CD4-positive, alpha-beta T cell (primary cell): ENCODE results near the gene KIF26B. TPM values are rescaled to one million over a fixed set of nuclear protein-coding genes. Genes with fewer than 3 reads are reported as not detected.

Source experiments
- ATAC-seq: fragments of 200-7000 bp; cut with Tn5 transposase; one replicate; pipeline ENCODE4 v1.10.0; 2022; ENCODE audit warnings: mild to moderate bottlenecking; ENCODE audit not compliant: poor library complexity
- CTCF ChIA-PET: fragments of 350-600 bp; sonication (Branson Sonifier 250); formaldehyde crosslinking; loops from one replicate; lab custom pipeline; 2021; ENCODE audit warnings: antibody characterized with exemption, inconsistent platforms; lab: Charles Lee
- POLR2A ChIA-PET: fragments of 350-600 bp; sonication (Branson Sonifier 250); formaldehyde crosslinking; loops from one replicate; lab custom pipeline; 2021; ENCODE audit warnings: antibody characterized with exemption, inconsistent platforms; lab: Charles Lee
- DNase-seq, 14 experiments: peaks; one replicate each; pipeline ENCODE4 v3.0.0-alpha.2; 2013 to 2020; ENCODE audit warnings: mixed read lengths in 2 of 14
- H3K27ac ChIP-seq, 2 donors: one replicate each; pipeline versions ENCODE4 v1.5.1 to v1.7.0; 2013; ENCODE audit warnings: low read length in 2 of 2, low read depth in 1 of 2, mild to moderate bottlenecking in 1 of 2
- H3K27me3 ChIP-seq, 2 experiments: 1 replicate in 1 of 2; 2 replicates in 1 of 2; pipeline versions ENCODE4 v1.6.1 to v1.7.0; 2013; ENCODE audit warnings: low read length in 2 of 2, control low read depth in 1 of 2, mild to moderate bottlenecking in 1 of 2, moderate library complexity in 1 of 2; ENCODE audit not compliant: insufficient read depth in 2 of 2, control insufficient read depth in 1 of 2
- H3K36me3 ChIP-seq: one replicate; pipeline ENCODE4 v1.6.1; 2013; ENCODE audit warnings: low read length, control low read depth; ENCODE audit not compliant: insufficient read depth
- H3K4me1 ChIP-seq: one replicate; pipeline ENCODE4 v1.6.1; 2013; ENCODE audit warnings: low read length, control low read depth; ENCODE audit not compliant: insufficient read depth
- H3K4me3 ChIP-seq: one replicate; pipeline ENCODE4 v1.5.1; 2013; ENCODE audit warnings: mild to moderate bottlenecking, low read length, moderate library complexity
- H3K9me3 ChIP-seq, 2 experiments: 1 replicate in 1 of 2; 2 replicates in 1 of 2; pipeline versions ENCODE4 v1.6.1 to v1.7.0; 2013; ENCODE audit warnings: low read length in 2 of 2, mild to moderate bottlenecking in 2 of 2, control low read depth in 1 of 2, moderate library complexity in 1 of 2; ENCODE audit not compliant: control insufficient read depth in 1 of 2, insufficient read depth in 1 of 2
- H3K27ac Mint-ChIP-seq: one replicate; pipeline ENCODE4 v1.8.0; 2020; ENCODE audit warnings: mixed read lengths
- H3K27me3 Mint-ChIP-seq: one replicate; pipeline ENCODE4 v1.8.0; 2021; ENCODE audit warnings: mixed read lengths
- H3K36me3 Mint-ChIP-seq: one replicate; pipeline ENCODE4 v1.8.0; 2021; ENCODE audit warnings: low read depth, mixed read lengths
- H3K4me1 Mint-ChIP-seq: one replicate; pipeline ENCODE4 v1.8.0; 2021; ENCODE audit warnings: low read depth, mixed read lengths
- H3K4me3 Mint-ChIP-seq: one replicate; pipeline ENCODE4 v1.8.0; 2020; ENCODE audit warnings: mild to moderate bottlenecking, mixed read lengths
- H3K9me3 Mint-ChIP-seq: one replicate; pipeline ENCODE4 v1.8.0; 2020; ENCODE audit warnings: mixed read lengths
- intact Hi-C, 2 experiments: fragments of 100-400 bp; cut with DNase I in 1 of 2; cut with micrococcal nuclease in 1 of 2; formaldehyde crosslinking; loops; one replicate each; pipeline versions ENCODE4 v1.15.1 to v1.9.0; 2023 to 2025; cut with DNase I, micrococcal nuclease
- total RNA-seq, 174 experiments: library from RNA in 2 of 174; stranded (reverse) in 2 of 174; gene quantifications; one replicate each; pipeline ENCODE4 v1.2.3 and lab custom pipeline; 2021 to 2026
- TF ChIP-seq, protein P1 (sequence below): fragments of 200-600 bp; IDR thresholded peaks from one replicate; pipeline ENCODE4 v1.8.0; 2022; ENCODE audit warnings: antibody characterized with exemption, mild to moderate bottlenecking

KIF26B gene
- total RNA-seq, 2 experiments from 2014 or later, result 0.03 TPM; not detected in 1

DNA sequence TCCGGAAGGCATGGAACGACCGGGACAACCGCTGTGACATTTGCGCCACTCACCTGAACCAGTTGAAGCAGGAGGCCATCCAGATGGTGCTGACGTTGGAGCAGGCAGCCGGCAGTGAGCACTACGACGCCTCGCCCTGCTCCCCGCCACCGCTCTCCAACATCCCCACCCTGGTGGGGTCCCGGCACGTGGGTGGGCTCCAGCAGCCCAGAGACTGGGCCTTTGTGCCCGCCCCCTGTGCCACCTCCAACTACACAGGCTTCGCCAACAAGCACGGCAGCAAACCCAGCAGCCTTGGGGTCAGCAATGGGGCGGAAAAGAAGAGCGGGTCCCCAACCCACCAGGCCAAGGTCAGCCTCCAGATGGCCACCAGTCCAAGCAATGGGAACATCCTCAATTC is 212.1 kb downstream of the KIF26B start:
- POLR2A ChIA-PET, result no interaction called here
- H3K36me3 Mint-ChIP-seq, result no peaks in the 10 kb centered on the region
- no peaks in the 10 kb centered on the region for H3K27me3 Mint-ChIP-seq
- TF ChIP-seq, protein P1, sequence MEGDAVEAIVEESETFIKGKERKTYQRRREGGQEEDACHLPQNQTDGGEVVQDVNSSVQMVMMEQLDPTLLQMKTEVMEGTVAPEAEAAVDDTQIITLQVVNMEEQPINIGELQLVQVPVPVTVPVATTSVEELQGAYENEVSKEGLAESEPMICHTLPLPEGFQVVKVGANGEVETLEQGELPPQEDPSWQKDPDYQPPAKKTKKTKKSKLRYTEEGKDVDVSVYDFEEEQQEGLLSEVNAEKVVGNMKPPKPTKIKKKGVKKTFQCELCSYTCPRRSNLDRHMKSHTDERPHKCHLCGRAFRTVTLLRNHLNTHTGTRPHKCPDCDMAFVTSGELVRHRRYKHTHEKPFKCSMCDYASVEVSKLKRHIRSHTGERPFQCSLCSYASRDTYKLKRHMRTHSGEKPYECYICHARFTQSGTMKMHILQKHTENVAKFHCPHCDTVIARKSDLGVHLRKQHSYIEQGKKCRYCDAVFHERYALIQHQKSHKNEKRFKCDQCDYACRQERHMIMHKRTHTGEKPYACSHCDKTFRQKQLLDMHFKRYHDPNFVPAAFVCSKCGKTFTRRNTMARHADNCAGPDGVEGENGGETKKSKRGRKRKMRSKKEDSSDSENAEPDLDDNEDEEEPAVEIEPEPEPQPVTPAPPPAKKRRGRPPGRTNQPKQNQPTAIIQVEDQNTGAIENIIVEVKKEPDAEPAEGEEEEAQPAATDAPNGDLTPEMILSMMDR, result no peak
- H3K4me3 Mint-ChIP-seq, result no peak overlapping the region
- no peak overlapping the region for H3K27ac ChIP-seq
- H3K4me3 ChIP-seq, result no peak overlapping the region
- no peaks in the 10 kb centered on the region for H3K36me3 ChIP-seq
- peaks cover 0 to 17% of the 10 kb centered on the region in 2 experiments for H3K9me3 ChIP-seq
- no peaks in the 10 kb centered on the region for H3K9me3 Mint-ChIP-seq
- no peaks in the 10 kb centered on the region for H3K4me1 ChIP-seq
- CTCF ChIA-PET, result no interaction called here
- no peak overlapping the region for H3K27ac Mint-ChIP-seq
- no peaks in the 10 kb centered on the region for H3K27me3 ChIP-seq
- intact Hi-C loops, result no loop called here
- ATAC-seq (no peak), DNase-seq (no peak)
- H3K4me1 Mint-ChIP-seq, result no peaks in the 10 kb centered on the region

GRCh38 chr1:245370175-245370825 is 215.5 kb downstream of the KIF26B start:
- no peak for ATAC-seq
- CTCF ChIA-PET, result no interaction called here

GRCh38 chr1:245370905-245371581 is 216.3 kb downstream of the KIF26B start:
- Mint-ChIP-seq H3K27me3 (no peaks in the 10 kb centered on the region), H3K36me3 (no peaks in the 10 kb centered on the region), H3K9me3 (no peaks in the 10 kb centered on the region), H3K4me1 (peaks cover 8% of the 10 kb centered on the region), H3K4me3 (no peak overlapping the region), H3K27ac (no peak overlapping the region)
- H3K4me3 ChIP-seq, result no peak overlapping the region
- ATAC-seq (no peak), DNase-seq (no peak)
- peaks cover 0 to 10% of the 10 kb centered on the region in 2 experiments for H3K9me3 ChIP-seq
- H3K27me3 ChIP-seq, result peaks cover 0 to 3% of the 10 kb centered on the region in 2 experiments
- intact Hi-C loops, result no loop called here
- TF ChIP-seq, protein P1, result no peak
- no peaks in the 10 kb centered on the region for H3K36me3 ChIP-seq
- no peaks in the 10 kb centered on the region for H3K4me1 ChIP-seq
- ChIA-PET POLR2A (no interaction called here), CTCF (no interaction called here)
- H3K27ac ChIP-seq, result no peak overlapping the region

More at GRCh38 chr1:245370175-245370825, 215.5 kb downstream of the KIF26B start:
- Mint-ChIP-seq H3K9me3 (no peaks in the 10 kb centered on the region), H3K27me3 (no peaks in the 10 kb centered on the region), H3K4me3 (no peak overlapping the region), H3K4me1 (peaks cover under 1% of the 10 kb centered on the region), H3K36me3 (no peaks in the 10 kb centered on the region), H3K27ac (no peak overlapping the region)
- intact Hi-C loops, result no loop called here
- H3K4me1 ChIP-seq, result no peaks in the 10 kb centered on the region
- H3K4me3 ChIP-seq, result no peak overlapping the region
- H3K27ac ChIP-seq, result no peak overlapping the region
- peaks cover 0 to 3% of the 10 kb centered on the region in 2 experiments for H3K27me3 ChIP-seq
- H3K36me3 ChIP-seq, result no peaks in the 10 kb centered on the region
- H3K9me3 ChIP-seq, result peaks cover 0 to 10% of the 10 kb centered on the region in 2 experiments
- TF ChIP-seq, protein P1, result no peak
- POLR2A ChIA-PET, result no interaction called here
- DNase-seq, result no peak
